ENCODE measurements around the gene HOXC9.

The HOXC9 gene

DNA sequence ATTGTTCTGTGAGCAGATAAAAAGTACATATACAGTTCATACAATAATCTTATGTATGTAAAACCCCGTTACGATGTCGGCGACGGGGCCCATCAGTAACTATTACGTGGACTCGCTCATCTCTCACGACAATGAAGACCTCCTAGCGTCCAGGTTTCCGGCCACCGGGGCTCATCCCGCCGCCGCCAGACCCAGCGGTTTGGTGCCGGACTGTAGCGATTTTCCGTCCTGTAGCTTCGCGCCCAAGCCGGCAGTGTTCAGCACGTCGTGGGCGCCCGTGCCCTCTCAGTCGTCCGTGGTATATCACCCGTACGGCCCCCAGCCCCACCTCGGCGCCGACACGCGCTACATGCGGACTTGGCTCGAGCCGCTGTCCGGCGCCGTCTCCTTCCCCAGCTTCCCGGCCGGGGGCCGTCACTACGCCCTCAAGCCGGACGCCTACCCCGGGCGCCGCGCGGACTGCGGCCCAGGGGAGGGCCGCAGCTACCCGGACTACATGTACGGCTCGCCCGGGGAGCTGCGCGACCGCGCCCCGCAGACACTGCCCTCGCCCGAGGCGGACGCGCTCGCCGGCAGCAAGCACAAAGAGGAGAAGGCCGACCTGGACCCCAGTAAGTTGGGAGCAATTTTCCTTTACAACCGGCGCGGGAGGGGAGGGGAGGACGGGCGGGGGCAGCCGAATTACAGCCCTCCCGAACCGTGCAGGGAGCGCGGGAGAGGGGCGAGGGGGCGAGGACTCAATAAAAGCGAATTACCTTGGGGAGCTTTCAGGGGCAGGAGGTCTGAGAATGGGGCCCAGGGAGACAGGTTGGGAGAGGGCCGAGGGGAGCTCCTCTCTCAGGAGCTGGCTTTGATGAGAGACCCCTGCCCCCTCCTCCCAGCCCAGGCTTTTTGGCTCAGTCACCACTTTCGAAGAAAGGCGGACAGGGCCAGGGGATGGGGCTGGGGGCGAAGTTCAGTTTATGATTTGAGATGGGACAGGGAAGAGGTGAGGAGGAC is at the start of gene HOXC9:
HOXC9 (plus strand) TSS at position 46 of the 999 bp plus-strand sequence; CDS start at position 74, 28 bp downstream.
- DNase-seq (ENCODE audit: low read depth in 2 of 2), result no peak

DNA sequence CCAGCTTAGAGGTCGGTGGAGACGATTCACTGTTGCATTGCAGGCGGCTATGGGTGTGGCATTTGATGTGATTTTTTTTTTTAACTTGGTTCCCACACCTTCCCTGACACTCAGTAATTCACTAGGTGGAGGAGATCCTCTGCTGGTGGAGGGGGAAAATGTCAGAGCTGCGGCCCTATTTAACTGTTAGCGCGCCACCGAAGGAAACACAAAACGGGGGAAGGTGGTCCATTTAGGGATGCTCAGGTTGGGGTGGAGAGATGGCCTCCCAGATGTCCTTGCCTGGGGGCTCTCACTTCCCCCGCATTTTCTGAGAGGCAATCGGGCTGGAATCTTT is 49.6 kb upstream of the HOXC9 start:
- no peak for DNase-seq (ENCODE audit: low read depth in 2 of 2)

DNA sequence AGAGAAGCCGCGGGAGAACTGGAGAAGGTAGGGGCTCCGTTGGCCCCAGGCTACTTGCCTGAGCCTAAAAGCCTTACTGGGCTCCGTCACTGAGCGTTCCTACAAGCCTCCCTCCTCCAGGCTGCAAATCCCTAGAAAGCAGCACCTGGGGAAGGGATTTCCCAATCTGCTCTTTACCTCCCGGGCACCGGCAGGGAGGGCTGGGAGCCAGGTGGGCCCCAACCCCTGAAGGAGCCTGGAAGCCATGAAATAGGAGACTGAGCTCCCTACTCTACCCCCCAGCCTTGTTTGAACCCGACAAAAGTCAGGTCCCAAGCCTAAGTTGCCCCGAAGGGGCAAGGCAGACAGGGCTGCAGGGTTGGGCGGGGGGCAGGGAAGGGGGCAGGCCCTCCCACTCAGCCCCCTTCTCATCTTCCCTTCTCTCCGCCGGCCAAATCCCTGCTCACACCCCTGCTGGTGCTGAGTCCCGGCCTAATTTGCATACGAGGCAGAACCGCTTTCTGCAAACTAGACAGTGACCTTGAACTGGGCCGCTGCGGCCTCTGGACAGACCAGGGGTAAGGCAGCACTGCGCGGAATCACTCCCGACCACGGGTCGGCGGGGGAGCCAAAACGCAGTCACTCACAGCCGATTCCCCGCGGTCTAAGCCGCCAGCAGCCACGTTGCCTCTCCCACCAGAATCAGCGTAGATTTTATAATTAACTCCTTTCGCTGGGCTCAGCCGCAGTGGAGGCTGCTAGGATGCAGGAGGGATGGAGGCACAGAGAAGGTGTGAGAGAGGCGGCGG is 49.0 kb upstream of the HOXC9 start:
- no peak for DNase-seq (ENCODE audit: low read depth in 2 of 2)

DNA sequence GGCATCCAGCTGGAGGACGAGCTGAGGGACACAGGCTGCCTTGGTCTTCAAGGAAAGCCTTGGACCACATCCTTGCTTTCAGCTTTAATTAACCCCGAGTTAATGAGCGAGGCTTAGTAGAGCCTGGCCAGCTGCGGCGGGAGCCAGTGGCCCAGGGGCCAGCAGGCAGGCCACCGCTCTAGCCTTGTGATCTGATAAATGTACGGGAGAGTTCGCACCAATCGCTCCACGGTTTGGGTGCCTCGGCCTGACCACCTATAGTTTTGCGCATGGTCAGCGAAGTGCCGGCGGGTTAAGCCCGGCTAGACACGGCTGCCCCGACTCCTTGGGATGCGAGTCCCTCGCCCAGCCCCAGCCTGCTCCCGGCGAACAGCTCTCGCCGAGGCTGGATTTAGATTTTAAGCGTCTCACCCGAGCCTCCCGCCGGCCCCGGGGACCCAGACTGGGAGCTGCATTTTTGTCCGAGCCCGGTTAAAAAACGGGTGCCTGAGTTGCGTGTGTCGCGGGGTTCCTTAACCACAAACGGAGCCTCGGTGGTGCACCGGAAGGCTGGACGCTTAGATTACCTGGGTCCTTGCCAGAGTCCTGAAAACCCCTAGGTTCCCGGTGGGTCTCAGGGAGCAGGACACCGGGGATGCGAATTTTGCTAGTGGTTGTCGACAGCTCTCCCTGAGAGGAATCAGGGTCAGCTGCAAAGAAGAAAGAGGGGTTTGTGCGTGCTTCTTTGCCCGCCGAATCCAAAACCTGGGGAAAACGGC is 48.2 kb upstream of the HOXC9 start:
- no peak for DNase-seq (ENCODE audit: low read depth in 2 of 2)

DNA sequence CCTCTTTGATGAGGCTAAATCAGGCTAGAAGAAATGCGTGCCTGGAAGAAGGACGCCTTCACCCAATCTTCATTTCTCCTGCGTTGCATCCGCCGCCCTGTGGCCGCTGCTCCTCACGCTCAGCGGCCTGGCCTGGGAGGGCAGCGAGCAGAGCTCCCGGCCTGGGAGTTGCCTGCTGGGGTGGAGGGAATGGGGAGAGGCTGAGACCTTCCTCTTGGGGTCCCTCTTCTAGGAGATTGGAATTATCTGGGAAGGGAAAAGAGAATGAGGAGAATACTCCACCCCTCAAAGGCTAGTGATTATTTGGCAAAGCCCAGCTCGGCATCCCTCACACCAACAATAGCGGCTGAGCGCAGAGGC is 47.6 kb upstream of the HOXC9 start:
- no peak for DNase-seq (ENCODE audit: low read depth in 2 of 2)

DNA sequence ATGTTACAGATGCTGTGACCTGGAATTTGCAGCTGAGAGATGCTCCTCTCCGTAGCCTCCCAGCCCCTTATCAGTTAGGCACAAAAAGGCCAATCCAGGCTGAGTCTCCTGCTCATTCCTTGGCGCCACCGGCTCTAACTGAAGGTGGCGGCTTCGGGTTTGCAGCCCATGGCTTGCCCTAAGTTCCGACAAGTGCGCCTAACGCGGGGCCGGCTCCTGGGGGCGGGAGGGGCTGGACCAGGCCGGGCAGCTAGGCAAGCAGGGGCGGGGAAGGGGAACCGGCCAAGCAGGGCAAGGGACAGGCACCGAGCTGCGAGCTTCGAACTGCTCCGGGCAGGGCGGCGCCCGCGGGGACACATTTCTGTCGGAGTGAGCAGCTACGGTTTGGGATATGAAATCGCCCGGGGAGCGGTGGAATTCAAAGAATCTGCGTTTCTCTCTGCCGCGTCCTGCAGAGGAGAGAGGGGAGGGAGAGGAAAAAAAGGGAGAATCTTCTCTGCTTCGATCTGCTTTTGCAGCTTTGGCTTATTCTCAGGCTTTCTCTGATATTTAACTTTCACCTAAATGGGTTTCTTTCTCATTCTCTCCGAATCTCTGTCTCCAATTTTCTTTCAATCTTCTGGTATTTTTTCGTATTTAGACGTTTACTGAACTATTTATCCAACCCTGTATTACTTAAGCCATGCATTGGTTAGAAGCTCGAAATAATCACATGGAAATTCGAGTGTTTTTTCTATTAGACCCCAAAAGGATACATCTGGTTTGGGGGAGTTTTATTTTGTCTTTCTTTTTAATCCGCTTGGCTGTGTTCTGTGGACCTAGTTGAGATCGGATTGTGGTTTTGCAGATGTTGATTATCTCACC is 46.9 kb upstream of the HOXC9 start:
- no peak for DNase-seq (ENCODE audit: low read depth in 2 of 2)

DNA sequence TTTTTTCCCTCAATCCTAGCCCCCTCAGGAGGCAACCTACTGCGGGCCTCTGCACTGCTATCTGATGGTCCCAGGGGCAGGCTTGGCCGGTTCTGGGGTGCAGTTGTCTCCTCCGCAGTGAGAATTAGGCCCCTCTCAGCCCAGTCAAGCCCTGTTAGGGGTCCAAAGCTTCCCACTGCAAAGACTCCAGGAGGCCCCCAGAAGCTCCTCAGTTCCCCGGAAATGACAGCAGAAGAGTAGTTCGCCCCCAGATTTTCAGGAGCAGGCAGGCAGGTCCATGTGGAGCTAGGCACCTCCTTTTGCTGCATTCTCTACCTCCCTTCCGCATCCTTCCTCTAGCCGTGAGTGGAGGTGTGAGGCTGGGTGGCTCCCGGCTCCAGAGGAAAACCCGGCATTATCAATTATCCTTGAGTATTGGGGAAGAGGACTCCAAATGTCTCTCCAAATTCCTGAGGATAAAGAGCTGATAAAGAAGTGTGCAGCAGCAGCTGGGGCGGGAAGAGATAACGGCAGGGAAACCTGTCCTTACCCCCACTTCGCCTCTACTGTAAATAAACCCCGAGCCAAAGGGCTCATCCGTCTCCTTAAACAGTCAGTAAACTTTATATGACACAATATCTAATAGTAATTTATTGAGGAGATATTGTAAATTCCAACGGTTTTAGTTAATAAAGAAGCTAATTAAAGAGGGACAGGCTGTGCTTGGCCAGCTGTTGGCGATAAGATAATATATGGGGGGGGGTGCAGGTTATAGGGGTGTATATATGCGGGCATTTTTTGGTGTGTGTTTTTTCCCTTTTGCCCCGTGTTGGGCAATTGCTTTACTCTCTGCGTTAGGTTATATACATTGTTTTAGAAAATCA is 45.9 kb upstream of the HOXC9 start:
- DNase-seq (ENCODE audit: low read depth in 2 of 2), result no peak

DNA sequence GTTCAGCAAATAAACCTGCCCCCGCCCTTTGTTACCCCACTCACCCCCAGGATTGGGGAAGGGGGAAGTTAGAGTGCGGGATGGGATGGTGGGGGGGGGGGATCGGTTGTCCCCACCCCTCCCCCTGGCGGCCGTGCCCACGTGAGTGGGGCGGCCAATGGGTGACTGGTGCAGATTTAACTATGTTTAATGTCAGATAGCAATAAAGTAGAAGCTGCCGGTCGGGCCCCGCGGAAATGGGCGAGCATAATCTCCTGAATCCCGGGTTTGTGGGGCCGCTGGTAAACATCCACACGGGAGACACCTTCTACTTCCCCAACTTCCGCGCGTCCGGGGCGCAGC is 45.3 kb upstream of the HOXC9 start, which contains the start of gene HOXC12:
HOXC12 (plus strand) TSS at position 210 of the 342 bp plus-strand sequence; CDS start at position 237, 27 bp downstream.
- no peak for DNase-seq (ENCODE audit: low read depth in 2 of 2)

DNA sequence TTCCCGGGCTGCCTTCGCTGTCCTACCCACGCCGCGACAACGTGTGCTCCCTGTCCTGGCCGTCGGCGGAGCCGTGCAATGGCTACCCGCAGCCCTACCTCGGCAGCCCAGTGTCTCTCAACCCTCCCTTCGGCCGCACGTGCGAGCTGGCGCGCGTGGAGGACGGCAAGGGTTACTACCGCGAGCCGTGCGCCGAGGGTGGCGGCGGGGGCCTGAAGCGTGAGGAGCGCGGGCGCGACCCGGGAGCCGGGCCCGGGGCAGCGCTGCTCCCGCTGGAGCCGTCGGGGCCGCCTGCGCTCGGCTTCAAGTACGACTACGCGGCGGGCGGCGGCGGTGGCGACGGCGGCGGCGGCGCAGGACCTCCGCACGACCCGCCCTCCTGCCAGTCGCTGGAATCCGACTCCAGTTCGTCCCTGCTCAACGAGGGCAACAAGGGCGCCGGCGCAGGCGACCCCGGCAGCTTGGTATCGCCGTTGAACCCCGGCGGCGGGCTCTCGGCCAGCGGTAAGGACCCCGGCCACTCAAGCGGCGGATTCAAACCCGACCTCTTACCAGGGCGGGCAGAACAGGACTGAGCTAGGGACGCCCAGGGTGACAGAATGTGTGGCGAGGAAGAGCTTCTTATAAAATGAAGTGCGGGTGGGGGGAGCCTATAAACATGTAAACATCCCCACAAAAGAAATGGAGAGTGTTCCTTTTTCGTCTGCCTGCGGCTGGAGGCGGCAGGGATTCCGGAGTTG is 44.8 kb upstream of the HOXC9 start:
- DNase-seq (ENCODE audit: low read depth in 2 of 2), result no peak

DNA sequence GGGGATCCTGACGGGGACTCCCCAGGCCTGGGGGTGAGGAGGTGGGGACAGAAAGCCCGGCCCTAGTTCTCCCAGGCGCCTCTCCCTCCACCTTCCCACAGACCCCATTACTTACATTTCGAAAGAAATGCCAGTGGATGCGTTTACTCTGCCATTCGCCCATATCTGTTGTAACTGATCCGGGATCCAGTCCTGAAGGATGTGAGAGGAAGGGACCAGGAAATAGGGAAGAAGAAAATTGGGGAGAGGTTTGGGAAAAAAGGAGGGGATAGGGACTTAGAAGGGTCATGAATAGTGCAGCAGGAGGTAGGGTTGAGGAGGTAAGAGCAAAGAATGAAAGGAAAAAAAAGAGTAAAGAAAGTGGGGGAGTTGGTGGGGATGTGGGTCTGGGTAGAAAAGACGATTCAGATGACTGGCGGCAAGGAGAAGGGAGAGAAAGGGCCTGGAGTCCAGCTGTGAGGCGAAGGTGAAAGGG is 44.1 kb upstream of the HOXC9 start:
- DNase-seq (ENCODE audit: low read depth in 2 of 2), result no peak

DNA sequence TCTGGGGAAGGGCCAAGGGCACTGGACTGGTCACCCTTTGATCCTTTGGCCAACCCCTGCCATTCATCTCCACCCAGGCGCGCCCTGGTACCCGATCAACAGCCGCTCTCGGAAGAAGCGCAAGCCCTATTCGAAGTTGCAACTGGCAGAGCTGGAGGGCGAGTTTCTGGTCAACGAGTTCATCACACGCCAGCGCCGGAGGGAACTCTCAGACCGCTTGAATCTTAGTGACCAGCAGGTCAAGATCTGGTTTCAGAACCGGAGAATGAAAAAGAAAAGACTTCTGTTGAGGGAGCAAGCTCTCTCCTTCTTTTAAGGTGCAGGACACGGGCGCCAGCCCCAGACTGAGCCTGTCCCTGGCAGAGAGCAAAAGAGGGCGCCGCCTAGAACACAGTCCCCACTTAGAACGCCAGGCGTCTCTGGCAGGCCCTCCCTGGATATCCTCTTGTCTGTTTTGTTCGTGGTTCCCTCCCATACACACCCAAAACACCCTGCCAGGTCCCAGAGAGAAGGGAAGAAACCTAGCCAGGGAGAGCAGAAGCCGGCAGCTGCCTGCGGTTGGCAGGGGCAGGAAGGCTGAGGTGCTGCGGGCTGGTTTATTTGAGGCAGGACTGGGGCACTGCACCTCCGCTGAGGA is 43.6 kb upstream of the HOXC9 start:
- DNase-seq (ENCODE audit: low read depth in 2 of 2), result no peak

DNA sequence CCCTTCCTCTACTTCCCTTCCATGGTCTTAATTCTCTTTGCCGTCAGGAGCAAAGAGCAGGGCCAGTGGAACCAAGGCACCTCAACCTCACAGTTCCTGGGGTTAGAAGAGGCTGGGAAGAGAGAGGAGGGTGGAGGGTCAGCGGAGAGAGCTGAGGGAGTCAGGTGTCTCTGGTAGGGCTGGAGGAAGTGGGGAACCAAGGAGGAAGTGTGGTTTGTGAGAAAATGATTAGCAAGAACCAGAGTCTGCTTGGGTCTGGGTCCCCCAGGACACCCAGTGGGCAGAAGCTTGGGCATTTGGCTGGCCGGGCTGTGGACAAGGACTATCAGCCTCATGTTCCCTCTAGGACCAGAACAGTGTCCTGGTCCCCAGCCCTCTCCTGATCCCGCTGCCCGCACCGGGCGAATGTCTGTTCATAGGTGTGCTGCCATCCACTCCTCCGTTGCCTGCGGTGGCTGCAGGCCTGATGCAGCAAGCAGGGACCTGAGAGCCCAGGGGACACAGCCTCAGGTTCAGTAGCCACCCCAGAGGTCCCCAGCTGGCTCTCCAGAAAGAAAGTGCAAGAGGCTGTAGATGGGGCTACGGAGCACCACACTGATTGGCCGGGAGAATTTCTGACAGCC is 42.9 kb upstream of the HOXC9 start:
- DNase-seq (ENCODE audit: low read depth in 2 of 2), result no peak

DNA sequence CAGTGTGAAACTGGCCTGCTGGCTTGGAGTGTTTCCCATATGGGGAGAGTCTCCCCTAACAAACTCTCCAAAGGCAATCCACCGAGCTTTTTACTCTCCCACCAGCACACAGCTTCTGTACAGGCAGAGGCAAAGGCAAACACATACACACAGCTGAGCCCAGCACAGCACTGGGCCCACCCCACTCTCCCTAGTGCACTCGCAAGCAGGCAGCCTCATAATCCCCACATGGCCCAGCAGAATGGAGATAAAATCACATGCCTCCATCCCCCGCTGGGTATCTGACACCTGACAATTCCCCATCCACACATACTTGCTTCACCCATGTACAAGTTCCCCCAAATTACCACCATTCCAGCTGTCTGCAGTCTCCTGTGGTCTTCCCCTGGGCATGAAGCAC is 41.8 kb upstream of the HOXC9 start:
- no peak for DNase-seq (ENCODE audit: low read depth in 2 of 2)

DNA sequence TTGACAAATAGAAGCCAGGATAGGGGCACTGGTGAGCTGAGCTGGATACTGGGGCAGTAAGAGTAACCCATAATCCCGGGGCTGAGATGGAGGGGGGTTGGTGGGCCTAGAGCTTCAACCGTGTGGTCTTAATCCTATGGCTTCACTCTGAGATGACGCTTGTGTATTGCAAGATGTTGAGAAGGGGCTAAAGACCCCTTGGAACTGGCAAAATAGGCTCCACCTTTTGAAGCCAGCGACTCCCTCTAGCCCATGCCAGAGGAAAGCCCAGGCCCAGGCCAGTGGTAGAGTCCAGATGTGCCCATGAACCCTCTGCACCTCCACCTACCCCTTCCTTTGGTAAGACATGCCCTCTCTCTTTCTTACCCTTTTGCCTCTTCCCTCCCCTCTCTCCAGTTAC is 40.6 kb upstream of the HOXC9 start:
- DNase-seq (ENCODE audit: low read depth in 2 of 2), result no peak

DNA sequence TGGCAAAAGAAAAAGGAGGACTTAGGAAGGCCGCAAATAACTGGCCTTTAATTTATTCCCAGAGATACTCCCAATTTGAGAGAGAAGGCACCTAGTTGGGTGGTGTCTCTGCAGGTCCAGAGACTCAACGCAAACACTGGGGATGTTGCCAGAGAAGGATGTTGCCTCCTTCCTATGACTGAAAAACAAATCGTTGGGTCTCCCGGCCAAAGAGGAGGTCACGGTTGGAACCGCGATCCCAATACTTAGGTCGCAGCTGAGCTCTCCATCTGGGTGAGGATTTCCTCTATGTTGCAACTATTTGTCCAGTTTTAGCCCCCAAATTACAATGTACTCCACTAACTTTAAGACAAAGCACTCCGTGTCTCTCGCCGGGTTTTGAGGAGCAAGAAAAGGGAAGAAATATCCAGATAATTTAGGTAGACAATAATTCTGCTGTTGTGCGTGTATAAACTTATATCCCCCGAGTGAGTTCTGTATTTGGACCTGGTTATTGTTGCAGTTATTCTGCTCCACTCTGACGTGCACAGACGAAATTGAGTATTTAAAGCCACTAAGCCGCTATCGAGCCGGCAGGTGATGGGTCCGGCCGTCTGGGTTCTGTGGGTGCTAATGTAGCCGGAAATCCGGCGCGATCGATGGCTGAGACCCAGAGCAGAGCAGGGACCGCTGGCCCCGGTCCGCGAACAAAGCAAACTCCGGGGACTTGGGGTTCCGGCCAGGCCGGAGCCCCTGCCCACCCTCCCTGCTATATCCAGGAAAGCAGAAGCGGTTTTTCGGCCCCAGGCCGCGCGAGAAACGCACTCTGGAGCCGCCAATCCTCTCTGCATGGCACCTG is 39.6 kb upstream of the HOXC9 start:
- DNase-seq (ENCODE audit: low read depth in 2 of 2), result no peak

DNA sequence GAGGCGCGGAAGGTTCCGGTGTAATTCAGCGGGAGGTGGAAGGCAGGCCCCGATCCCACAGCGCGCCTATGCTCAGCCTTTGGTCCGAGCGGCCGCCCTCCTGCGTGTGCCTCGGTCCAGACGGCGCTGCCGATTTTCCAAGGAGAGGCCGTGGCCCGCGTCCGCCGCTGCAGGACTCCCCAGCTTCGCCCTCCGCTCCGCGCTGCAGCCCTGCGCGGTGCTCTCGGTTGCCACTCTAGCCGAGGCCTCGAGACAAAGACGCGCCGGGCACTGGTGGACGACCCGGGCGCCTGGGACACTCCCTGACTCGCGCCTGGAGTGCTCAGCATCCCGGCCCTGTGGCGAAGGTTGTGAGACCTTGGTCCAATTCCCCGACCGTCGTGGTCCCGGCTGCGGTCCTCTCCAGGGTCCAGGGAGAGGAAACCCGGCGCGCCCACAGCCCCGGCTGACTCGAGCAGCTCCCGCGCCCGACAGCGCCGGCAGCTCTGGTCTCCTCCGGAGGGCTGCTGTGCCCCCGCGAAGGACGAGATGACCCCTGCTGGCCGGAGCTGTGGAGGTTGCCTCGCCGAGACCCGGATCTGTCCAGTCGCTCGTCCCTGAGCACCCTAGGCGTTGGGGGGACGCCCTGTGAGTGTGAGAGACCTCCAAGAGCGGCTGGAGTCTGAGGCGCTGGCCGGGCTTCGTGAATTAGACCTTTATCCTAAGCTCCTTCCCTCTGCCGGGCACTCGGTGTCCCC is 38.8 kb upstream of the HOXC9 start:
- no peak for DNase-seq (ENCODE audit: low read depth in 2 of 2)

DNA sequence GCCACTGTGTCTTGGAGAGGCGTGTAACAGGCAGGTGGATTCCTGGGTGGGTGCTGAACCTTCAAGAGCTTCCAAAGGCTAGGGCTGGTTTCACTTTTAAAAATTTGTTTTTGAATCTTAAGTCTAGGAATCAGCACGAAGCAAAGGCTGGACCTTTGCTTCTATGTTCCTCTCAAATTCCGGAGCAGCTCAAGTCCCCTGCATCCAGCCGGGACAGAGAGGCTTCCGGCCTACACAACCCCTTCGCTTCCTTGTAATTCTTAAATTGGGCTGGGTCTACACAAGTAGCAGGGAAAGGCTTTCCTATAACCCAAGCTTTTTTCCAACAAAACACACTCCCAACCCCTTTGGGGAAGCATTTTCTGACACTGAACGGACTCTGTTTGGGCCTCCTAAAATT is 37.0 kb upstream of the HOXC9 start:
- no peak for DNase-seq (ENCODE audit: low read depth in 2 of 2)
